Lung (tissue), 12 donors: ENCODE measurements around the gene SMIM29. TPM values are rescaled to one million over a fixed set of nuclear protein-coding genes. Genes with fewer than 3 reads are reported as not detected.
"Not testable (repeated sequence)": the region's sequence is repeated elsewhere in the genome, so short reads cannot be mapped to it uniquely, and the experiment has no call there.

Source experiments
- ATAC-seq: fragments of 200-7000 bp; cut with Tn5 transposase; one replicate; pipeline ENCODE4 v1.9.1; 2020; ENCODE audit warnings: moderate number of reproducible peaks; ENCODE audit not compliant: insufficient read depth, low FRiP score
- DNase-seq, 3 donors: peaks; one replicate each; pipeline ENCODE4 v3.0.0-alpha.2; 2013 to 2017
- H3K27ac ChIP-seq, 2 donors: one replicate each; pipeline ENCODE4 v1.5.1; 2013; ENCODE audit warnings: mild to moderate bottlenecking in 2 of 2, moderate library complexity in 2 of 2, control low read depth in 1 of 2, inconsistent platforms in 1 of 2, low read depth in 1 of 2, low read length in 1 of 2
- H3K27me3 ChIP-seq, 3 donors: one replicate each; pipeline ENCODE4 v1.5.1; 2013; ENCODE audit warnings: low read length in 2 of 3; ENCODE audit not compliant: control insufficient read depth in 3 of 3, insufficient read depth in 3 of 3
- H3K36me3 ChIP-seq, 4 donors: one replicate each; pipeline ENCODE4 v1.5.1; 2013; ENCODE audit warnings: low read length in 4 of 4, mild to moderate bottlenecking in 1 of 4, moderate library complexity in 1 of 4; ENCODE audit not compliant: control insufficient read depth in 4 of 4, insufficient read depth in 4 of 4
- H3K4me1 ChIP-seq, 5 donors: one replicate each; pipeline ENCODE4 v1.5.1; 2013; ENCODE audit warnings: low read length in 5 of 5, mild to moderate bottlenecking in 2 of 5, moderate library complexity in 1 of 5; ENCODE audit not compliant: control insufficient read depth in 5 of 5, insufficient read depth in 5 of 5
- H3K4me3 ChIP-seq: one replicate; pipeline ENCODE4 v1.5.1; 2013; ENCODE audit warnings: mild to moderate bottlenecking, control low read depth, moderate library complexity
- H3K9ac ChIP-seq, 2 donors: one replicate each; pipeline ENCODE4 v1.5.1; 2013; ENCODE audit warnings: low read length in 2 of 2, control low read depth in 1 of 2; ENCODE audit not compliant: insufficient read depth in 1 of 2
- H3K9me3 ChIP-seq, 4 donors: one replicate each; pipeline ENCODE4 v1.5.1; 2013; ENCODE audit warnings: low read length in 3 of 4, mild to moderate bottlenecking in 1 of 4, moderate library complexity in 1 of 4; ENCODE audit not compliant: control insufficient read depth in 4 of 4, insufficient read depth in 3 of 4
- CTCF ChIP-seq: IDR thresholded peaks from 2 replicates; pipeline ENCODE4 v1.5.1; 2012; ENCODE audit warnings: mild to moderate bottlenecking; ENCODE audit errors: control extremely low read depth, extremely low read depth
- WGBS, 2 donors: extraction: QIAGEN DNeasy Blood & Tissue Kit; methylation state at CpG; one replicate each; pipeline ENCODE4 v1.1.7; 2013; 5-methylcytosine and 5-hydroxymethylcytosine counted together
- polyA plus RNA-seq, 2 donors: library from polyadenylated mRNA; stranded (reverse); fragments of 200-250 nt; gene quantifications; one replicate each; pipeline ENCODE4 v1.2.1, GENCODE V29; 2013
- total RNA-seq, 2 donors: library from RNA; depleted of rRNA in 1 of 2; stranded (reverse); fragments of >200 nt in 1 of 2; gene quantifications; one replicate each; pipeline ENCODE4 v1.2.1, GENCODE V29; 2014 to 2021
- donor health status: control.
- donor health status: control.
- donor health status: Bipolar disorder and iron deficiency.
- donor health status: healthy.
- donor health status: DM: yes; HTN: yes; CAD: no.

The SMIM29 gene
- total and polyA plus RNA-seq, 4 donors: 8.5 to 122 (median 58.3) TPM

GRCh38 chr6:34246563-34247391, 2.0 kb downstream of the SMIM29 start:
- Histone ChIP-seq H3K27ac (peak overlapping the region in 1 of 2 donors; percentile 18), H3K27me3 (no peaks in the 10 kb centered on the region), H3K36me3 (peaks cover 0 to 16% (median 0%) of the 10 kb centered on the region in 4 donors), H3K4me3 (no peak overlapping the region), H3K9ac (no peak overlapping the region), H3K9me3 (no peaks in the 10 kb centered on the region), H3K4me1 (peaks cover 4 to 20% (median 7%) of the 10 kb centered on the region in 5 donors)
- ATAC-seq (no peak), DNase-seq (no peak)
- TF ChIP-seq CTCF: peak; percentile 5
- WGBS, 2 donors: 80 to 82% methylated on average over 8 of the region's 8 CpGs

GRCh38 chr6:34246249-34246562, 2.6 kb downstream of the SMIM29 start:
- ATAC-seq (no peak), DNase-seq (no peak)
- Histone ChIP-seq H3K27me3 (no peaks in the 10 kb centered on the region), H3K9me3 (no peaks in the 10 kb centered on the region), H3K36me3 (peaks cover 0 to 21% (median 0%) of the 10 kb centered on the region in 4 donors), H3K4me3 (no peak overlapping the region), H3K4me1 (peaks cover 4 to 20% (median 7%) of the 10 kb centered on the region in 5 donors), H3K9ac (no peak overlapping the region), H3K27ac (no peak overlapping the region)
- TF ChIP-seq CTCF: no peak
- WGBS, 2 donors: 68 to 83% methylated on average over 2 of the region's 2 CpGs

- 81 to 87% methylated on average over 7 of the region's 7 CpGs for WGBS, 2 donors
- H3K9ac ChIP-seq, H3K27ac ChIP-seq, H3K4me3 ChIP-seq, ATAC-seq, H3K27me3 ChIP-seq, DNase-seq, H3K9me3 ChIP-seq: not testable (repeated sequence)
- Histone ChIP-seq H3K4me1 (peaks cover 4 to 20% (median 7%) of the 10 kb centered on the region in 5 donors), H3K36me3 (peaks cover 0 to 24% (median 0%) of the 10 kb centered on the region in 4 donors)
These were observed 3.1 kb downstream of the SMIM29 start for GRCh38 chr6:34245761-34246140.

- H3K36me3 ChIP-seq: peaks cover 0 to 28% (median 0%) of the 10 kb centered on the region in 4 donors
- peaks cover 4 to 20% (median 7%) of the 10 kb centered on the region in 5 donors for H3K4me1 ChIP-seq
- not testable (repeated sequence) for H3K27me3 ChIP-seq, H3K4me3 ChIP-seq, H3K27ac ChIP-seq, H3K9me3 ChIP-seq, H3K9ac ChIP-seq, ATAC-seq, DNase-seq
- 84 to 91% methylated on average over 12 to 13 of the region's 13 CpGs for WGBS, 2 donors
These were observed 3.6 kb downstream of the SMIM29 start for GRCh38 chr6:34245032-34245760.
